Adipose tissue (tissue), 3 donors: Measurements from ENCODE around the gene VHLL. TPM values are rescaled to one million over a fixed set of nuclear protein-coding genes. Genes with fewer than 3 reads are reported as not detected.

Experiments
- H3K27ac ChIP-seq: one replicate; pipeline ENCODE4 v1.5.1; 2013; ENCODE audit warnings: low read depth, low read length
- WGBS, 3 donors: extraction: QIAGEN DNeasy Blood & Tissue Kit; methylation state at CpG; one replicate each; pipeline ENCODE4 v1.1.7; 2013; 5-methylcytosine and 5-hydroxymethylcytosine counted together
- polyA plus RNA-seq, 3 donors: library from polyadenylated mRNA; stranded (reverse); fragments of 200-250 nt; gene quantifications; one replicate each; pipeline ENCODE4 v1.2.3, GENCODE V29; 2013
- donor health status: healthy with polysubstance abuse.
- donor health status: Bipolar disorder and iron deficiency.
- donor health status: healthy.

VHLL gene
- polyA plus RNA-seq, 3 donors: not detected

DNA sequence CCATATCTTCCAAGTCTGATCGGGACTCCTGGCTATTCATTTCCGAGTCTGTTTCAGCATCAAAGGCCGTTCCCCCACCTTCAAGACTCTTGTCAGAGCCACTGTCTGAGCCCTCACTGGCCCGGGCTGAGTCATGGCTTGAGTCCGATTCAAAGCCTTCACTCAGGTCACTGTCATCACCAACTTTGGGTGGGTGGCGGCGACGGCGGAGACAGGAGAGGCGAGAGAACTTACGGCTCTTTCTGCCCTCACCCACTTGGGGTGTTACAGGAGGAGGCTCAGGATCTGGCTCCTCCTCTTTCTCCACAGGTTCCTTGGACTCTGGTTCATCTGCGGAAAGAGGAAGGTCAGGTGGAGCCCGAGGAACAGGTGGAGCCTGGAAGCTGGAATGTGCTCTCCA lies 33.1 kb downstream of the VHLL start:
- no peak overlapping the region for H3K27ac ChIP-seq
- 91 to 94% (median 92%) methylated on average over 13 of the region's 13 CpGs for WGBS, 3 donors

GRCh38 chr1:156263288-156263655 lies 35.8 kb downstream of the VHLL start:
- H3K27ac ChIP-seq: no peak overlapping the region
- WGBS, 3 donors: 82 to 93% (median 91%) methylated on average over 9 of the region's 9 CpGs

DNA sequence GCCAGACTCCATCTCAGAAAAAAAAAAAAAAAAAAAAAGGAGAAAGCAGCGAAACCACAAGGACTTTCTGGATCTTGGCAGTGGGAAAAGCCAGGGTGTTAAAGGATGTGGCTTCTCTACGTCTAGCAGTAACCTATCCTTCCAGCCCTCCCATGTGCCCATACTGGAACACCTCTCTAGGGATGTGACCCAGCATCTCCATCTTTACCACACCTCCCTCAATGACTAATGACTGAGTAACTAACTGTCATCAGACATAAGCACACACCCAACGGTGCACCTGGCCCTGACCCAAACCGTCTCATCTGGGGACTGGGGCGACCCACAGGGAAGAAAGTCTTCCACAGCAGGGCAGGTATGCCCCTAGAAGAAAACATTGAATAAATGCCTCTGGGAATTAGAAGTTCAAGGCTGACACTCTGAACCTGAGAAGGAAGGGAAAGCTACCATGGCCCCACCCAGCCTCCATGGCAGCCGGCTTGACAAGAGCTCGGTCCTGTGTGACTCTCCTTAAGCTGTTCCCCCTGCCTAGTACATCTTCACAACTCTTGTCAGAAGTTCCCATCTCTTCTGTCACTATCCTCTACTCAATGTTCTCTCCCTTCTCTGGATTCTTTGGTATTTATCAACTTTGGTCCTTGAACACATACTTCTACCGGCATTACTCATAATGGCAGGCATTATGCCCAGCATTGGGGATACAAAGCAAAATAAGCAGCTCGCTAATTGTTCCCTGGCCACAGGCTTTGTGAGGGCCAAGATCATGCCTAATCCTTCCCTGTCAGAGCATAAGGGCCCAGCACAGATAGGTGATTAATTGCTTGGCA lies 36.4 kb downstream of the VHLL start:
- 83 to 86% (median 85%) methylated on average over 9 of the region's 9 CpGs for WGBS, 3 donors

DNA sequence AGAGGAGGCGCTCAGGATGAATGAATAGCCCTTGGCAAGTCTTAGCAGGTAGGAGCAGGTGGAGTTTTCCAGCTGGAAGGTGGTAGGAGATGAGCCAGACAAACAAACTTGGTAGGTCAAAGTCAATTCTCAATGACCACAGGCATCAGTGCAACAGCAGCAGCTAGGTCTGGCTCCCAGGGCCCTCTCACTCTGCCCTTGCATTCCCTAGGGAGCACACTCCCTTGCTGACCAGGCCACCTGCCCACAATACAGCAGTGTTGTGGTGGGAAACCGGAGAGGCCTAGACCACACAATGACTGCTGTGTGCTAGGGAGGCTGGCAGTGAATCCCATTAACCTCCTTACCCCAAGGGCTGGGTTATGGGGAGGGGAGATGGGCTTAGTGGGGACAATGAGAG lies 38.2 kb downstream of the VHLL start:
- no peak overlapping the region for H3K27ac ChIP-seq
- 85 to 100% (median 91%) methylated on average over 2 of the region's 2 CpGs for WGBS, 3 donors

More for the DNA sequence above, 36.4 kb downstream of the VHLL start:
- H3K27ac ChIP-seq: no peak overlapping the region

GRCh38 chr1:156259805-156260204 lies 39.3 kb downstream of the VHLL start:
- 79 to 83% (median 81%) methylated on average over 3 of the region's 3 CpGs for WGBS, 3 donors
- no peak overlapping the region for H3K27ac ChIP-seq

DNA sequence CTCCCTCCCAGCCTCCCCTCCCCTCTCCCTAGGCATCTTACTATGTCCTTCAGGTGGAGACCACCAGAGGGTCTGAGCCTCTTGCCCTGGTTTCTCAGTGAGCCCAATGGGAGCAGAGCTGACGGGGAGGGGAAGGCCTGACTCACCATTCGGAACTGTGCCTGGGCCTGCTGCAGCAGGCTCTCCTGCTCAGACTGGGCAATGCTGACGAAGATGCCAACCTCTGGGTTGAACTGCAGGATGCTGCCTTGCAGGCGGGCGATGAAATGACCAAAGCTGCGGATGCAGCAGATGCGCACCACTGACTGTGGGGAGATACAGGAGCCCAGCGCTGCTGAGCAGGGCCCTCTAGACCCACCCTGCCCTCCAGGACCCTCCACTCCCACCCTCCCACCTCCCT lies 40.2 kb downstream of the VHLL start:
- 94 to 97% (median 96%) methylated on average over 8 of the region's 8 CpGs for WGBS, 3 donors
- H3K27ac ChIP-seq: no peak overlapping the region

DNA sequence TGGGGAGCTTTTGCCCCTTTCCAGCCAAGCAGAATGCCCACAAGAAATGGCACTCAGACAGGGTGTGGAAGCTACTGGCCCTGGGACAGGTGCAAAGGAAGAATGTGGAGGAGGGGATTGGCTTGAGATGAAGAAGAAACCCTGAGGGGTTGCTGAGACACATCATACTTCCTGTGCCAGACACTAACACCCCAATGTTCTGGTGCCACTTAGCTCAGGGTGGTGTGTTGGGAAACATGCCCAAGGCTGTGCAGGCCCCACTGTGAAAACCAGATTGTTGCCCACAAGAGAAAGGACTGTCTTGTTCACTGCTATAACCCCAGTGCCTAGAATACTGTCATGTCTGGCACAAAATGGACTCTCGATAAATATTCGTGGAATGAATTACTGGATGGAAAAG lies 41.4 kb downstream of the VHLL start:
- WGBS, 3 donors: 71 to 91% (median 78%) methylated on average over 2 of the region's 2 CpGs
- no peak overlapping the region for H3K27ac ChIP-seq

DNA sequence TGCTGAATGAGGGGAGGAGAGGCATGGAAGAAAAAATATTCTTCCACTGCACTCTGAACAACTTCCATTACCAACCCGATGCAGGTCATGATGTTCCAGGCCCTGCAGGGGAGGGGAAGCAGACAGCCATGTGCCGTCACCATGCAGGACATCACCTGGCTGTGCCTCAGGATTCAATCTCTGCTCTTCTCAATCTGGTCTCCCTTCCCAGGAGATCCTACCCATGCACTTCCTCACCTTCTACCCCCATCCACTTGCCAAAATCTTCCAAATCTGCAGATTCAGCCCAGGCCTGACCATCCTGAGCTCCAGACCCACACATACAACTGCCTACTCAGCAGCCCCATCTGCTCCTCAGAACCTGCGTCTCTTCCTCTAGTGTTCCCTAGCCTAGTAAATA lies 45.5 kb downstream of the VHLL start:
- WGBS, 3 donors: 93 to 95% (median 93%) methylated on average over 3 of the region's 3 CpGs
- H3K27ac ChIP-seq: no peak overlapping the region

GRCh38 chr1:156251527-156251926 lies 47.6 kb downstream of the VHLL start:
- H3K27ac ChIP-seq: no peak overlapping the region

GRCh38 chr1:156249593-156249992 lies 49.5 kb downstream of the VHLL start:
- WGBS, 3 donors: 81 to 96% (median 83%) methylated on average over 5 of the region's 5 CpGs
- no peak overlapping the region for H3K27ac ChIP-seq

More at GRCh38 chr1:156251527-156251926, 47.6 kb downstream of the VHLL start:
- WGBS, 3 donors: 34 to 55% (median 43%) methylated on average over 3 of the region's 3 CpGs

Other genes starting within 250 kb of the VHLL start
- gene UBQLN4, start 245.5 kb downstream of the VHLL start, polyA plus RNA-seq: 10 to 100 TPM; 14.5 to 18.9 (median 18.8) TPM
- gene LAMTOR2, start 244.5 kb downstream of the VHLL start, polyA plus RNA-seq: 100 to 1,000 TPM; 113 to 133 (median 116) TPM
- gene RAB25, start 238.1 kb downstream of the VHLL start, polyA plus RNA-seq: 10 to 100 TPM in 2 of 3 donors, under 1 TPM in 1; 0.56 to 58.7 (median 11.8) TPM
- gene MEX3A, start 216.8 kb downstream of the VHLL start, polyA plus RNA-seq: under 1 TPM; under 0.01 to 0.43 (median 0.26) TPM
- gene LMNA, start 184.6 kb downstream of the VHLL start, polyA plus RNA-seq: 100 to 1,000 TPM in 2 of 3 donors, 10 to 100 TPM in 1; 58.6 to 543 (median 239) TPM
- gene SEMA4A, start 145.7 kb downstream of the VHLL start, polyA plus RNA-seq: 1 to 10 TPM; 2.1 to 9.5 (median 7.4) TPM
- 10 to 100 TPM in 2 of 3 donors, 1 to 10 TPM in 1; 6.6 to 27.6 (median 13.8) TPM for gene SLC25A44, start 105.2 kb downstream of the VHLL start, polyA plus RNA-seq
- 10 to 100 TPM; 32.3 to 59.8 (median 55.4) TPM for gene PMF1, start 86.3 kb downstream of the VHLL start, polyA plus RNA-seq
- 1 to 10 TPM in 1 of 3 donors, under 1 TPM in 2; 0.31 to 2.8 (median 0.71) TPM for gene BGLAP, start 57.1 kb downstream of the VHLL start, polyA plus RNA-seq
- gene PAQR6, start 51.3 kb downstream of the VHLL start, polyA plus RNA-seq: 1 to 10 TPM in 1 of 3 donors, under 1 TPM in 2; 0.67 to 1.1 (median 0.79) TPM
- gene SMG5, start 16.5 kb downstream of the VHLL start, polyA plus RNA-seq: 10 to 100 TPM; 24.1 to 34.4 (median 28.3) TPM
- gene TMEM79, start 15.0 kb downstream of the VHLL start, polyA plus RNA-seq: 1 to 10 TPM; 1.8 to 3.1 (median 2.5) TPM
- gene GLMP, start 3.6 kb downstream of the VHLL start, polyA plus RNA-seq: 10 to 100 TPM; 19.3 to 41.2 (median 37.2) TPM
- 100 to 1,000 TPM in 2 of 3 donors, 10 to 100 TPM in 1; 96.5 to 152 (median 100) TPM for gene CCT3, start 39.0 kb upstream of the VHLL start, polyA plus RNA-seq
- gene TSACC, start 39.2 kb upstream of the VHLL start, polyA plus RNA-seq: under 1 TPM; 0.18 to 0.67 (median 0.39) TPM
- under 1 TPM in 1 of 3 donors, not detected in 2; 0.08 TPM for gene RHBG, start 69.9 kb upstream of the VHLL start, polyA plus RNA-seq
- gene MEF2D, start 201.5 kb upstream of the VHLL start, polyA plus RNA-seq: 10 to 100 TPM; 13.4 to 28.7 (median 17.4) TPM